Spleen (tissue), 7 donors: Measurements from ENCODE around the gene CIAO2B.

Source experiments
- POLR2A ChIP-seq, 3 donors: fragments of 450-650 bp; IDR thresholded peaks; one replicate each; pipeline ENCODE4 v1.5.1; 2017; ENCODE audit warnings: antibody characterized with exemption in 3 of 3, mild to moderate bottlenecking in 1 of 3
- TF ChIP-seq, protein P1 (sequence below), 11 experiments: fragments of 200-600 bp in 7 of 11; fragments of 450-650 bp in 4 of 11; sonication (generic) in 4 of 11; IDR thresholded peaks in 8 of 11; conservative IDR thresholded peaks in 3 of 11; 1 replicate in 7 of 11; 2 replicates in 4 of 11; pipeline versions ENCODE4 v1.4.0 to v1.8.0; 2016 to 2021; ENCODE audit warnings: antibody characterized with exemption in 11 of 11, inconsistent platforms in 4 of 11, mild to moderate bottlenecking in 1 of 11
- donor health status: DM: no; HTN: no; CAD: no; lungs with moderate emphysema.
- donor health status: DM: no; HTN: no; CAD: no.
- donor health status: DM: no; HTN: no; CAD: no.

DNA sequence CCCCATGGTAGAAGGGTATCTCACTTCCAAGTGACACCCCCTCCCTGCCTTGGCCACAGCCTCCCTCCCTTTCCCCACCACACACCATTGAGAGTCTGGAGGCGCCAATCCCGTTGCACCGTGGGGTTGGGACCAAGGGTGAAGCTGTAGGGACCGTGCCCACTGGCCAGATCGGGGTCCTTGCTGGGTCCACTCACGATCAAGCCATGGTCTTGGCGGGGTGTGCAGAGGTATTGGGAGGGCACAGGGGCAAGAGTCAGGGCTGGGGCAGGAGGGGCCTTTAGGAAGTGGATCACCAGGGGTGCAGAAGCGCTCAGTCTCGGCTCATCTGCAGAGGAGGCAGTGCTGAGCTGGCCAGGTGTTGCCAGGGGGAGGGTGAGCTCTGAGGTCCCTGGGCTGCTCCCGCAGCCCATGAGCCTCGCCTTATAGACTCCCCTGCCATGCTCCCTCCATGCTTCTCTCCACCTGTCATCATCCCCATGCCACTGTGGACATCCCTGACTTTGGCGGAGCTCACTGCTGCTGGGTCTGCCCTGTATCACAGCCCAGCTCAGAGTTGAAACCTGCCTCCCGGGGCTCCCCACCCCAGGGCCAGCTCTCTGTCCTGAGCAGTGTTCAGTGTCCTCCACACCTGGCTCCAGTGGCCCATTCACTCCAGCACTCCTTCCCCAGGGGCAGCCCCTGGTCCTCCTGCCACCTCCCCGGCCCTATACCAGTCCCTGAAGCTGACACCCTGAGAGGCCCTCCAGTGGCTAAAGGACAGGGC, 23.8 kb downstream of the CIAO2B start:
- TF ChIP-seq, protein P1, sequence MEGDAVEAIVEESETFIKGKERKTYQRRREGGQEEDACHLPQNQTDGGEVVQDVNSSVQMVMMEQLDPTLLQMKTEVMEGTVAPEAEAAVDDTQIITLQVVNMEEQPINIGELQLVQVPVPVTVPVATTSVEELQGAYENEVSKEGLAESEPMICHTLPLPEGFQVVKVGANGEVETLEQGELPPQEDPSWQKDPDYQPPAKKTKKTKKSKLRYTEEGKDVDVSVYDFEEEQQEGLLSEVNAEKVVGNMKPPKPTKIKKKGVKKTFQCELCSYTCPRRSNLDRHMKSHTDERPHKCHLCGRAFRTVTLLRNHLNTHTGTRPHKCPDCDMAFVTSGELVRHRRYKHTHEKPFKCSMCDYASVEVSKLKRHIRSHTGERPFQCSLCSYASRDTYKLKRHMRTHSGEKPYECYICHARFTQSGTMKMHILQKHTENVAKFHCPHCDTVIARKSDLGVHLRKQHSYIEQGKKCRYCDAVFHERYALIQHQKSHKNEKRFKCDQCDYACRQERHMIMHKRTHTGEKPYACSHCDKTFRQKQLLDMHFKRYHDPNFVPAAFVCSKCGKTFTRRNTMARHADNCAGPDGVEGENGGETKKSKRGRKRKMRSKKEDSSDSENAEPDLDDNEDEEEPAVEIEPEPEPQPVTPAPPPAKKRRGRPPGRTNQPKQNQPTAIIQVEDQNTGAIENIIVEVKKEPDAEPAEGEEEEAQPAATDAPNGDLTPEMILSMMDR (IDR thresholded peaks at IDR 0.05 in 8 of 11, conservative IDR thresholded peaks at IDR 0.05 in 3 of 11), result no peak
- no peak for TF ChIP-seq POLR2A (IDR thresholded peaks at IDR 0.05)
